Measurements from ENCODE around the gene VN1R5.

VN1R5 gene

DNA sequence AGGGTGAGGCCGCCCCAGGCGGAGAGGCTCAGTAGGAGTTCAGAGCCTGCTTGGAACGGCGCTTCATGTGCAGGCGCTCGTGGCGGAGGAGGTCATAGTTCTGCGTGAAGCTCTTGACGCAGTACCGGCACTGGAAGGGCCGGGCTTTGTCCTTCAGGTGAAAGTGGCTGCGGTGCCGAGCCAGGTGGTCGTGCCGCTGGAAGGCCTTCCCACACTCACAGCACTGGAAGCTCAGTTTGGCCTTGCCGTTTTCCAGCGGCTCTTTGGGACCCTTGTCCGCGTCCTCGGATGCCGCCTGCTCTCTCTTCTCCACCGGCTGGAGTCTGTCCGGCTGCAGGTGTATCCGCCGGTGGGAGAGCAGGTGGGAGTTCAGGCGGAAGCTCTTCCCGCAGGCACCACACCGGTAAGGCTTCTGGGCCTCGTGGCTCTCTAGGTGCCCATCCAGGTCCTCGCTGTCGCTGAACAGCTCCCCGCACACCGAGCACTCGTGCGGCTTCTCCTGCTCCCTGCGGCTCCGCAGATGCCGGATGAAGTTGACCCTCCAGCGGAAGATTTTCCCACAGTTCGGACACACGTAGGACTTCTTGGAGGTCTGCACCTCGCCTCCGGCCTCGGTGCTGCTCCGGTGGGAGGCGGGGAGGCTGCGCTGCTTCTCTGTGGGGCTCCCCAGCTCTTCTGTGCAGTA lies 44.8 kb downstream of the VN1R5 start:
- DNase-seq (ENCODE audit: low read depth in 3 of 3) = no peak

DNA sequence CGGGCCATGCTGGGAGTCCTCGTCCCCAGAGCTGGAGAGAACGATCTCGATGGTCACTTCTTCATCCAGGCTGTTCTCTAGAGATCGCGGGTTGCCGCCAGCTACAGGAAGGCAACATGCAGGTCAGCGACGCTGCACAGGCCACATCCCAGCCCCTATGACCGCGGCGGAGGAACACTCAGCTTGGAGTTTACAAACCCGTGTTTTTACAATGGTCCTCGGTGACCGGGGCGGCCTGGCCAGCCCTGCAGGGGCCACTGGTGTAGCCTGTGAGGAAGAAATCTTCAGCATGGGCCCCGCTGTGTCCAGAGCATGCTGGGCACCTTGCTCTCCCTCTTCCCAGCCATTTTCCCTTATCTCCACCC lies 45.3 kb downstream of the VN1R5 start:
- no peak for DNase-seq (ENCODE audit: low read depth in 3 of 3)

DNA sequence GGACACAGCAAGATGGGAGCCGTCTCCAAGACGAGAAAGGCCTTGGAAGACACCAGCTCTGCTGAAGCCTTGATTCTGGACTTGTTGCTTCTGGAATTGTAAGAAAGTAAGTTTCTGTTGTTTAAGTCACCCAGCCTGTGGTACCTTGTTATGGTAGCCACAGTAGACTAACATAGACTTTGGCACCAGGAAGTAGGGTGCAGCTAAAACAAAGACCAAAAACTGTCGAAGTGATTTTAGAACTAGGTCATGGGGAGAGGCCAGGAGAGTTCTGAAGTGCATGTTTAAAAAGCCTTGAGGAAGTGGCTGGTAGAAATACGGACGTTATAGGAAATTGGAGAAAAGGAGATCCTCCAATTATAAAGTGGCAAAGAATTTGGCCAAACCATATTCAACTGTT lies 47.3 kb downstream of the VN1R5 start:
- DNase-seq (ENCODE audit: low read depth in 3 of 3) = no peak

DNA sequence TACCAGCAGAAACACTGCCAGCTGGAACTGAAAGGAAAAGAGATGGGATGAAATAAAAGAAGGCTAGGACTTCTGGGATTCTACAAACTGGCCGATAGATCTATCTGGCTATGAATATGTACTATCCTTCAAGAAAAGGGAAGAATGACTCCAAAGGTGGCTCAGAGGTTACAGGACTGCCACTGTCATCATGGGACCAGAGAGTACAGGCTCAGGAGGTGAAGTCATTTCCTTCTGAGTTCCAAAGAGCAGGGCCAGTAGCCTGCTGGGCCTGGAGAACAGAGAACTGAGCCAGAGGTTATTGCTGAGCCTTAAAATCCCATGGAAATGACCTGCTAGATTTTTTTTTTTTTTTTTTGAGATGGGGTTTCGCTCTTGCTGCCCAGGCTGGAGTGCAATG lies 48.2 kb downstream of the VN1R5 start:
- no peak for DNase-seq (ENCODE audit: low read depth in 3 of 3)
